Activated T-cell treated with anti-CD3 and anti-CD28 coated beads, Interleukin-2, amount 50 U/mL, for 4 hours (primary cell): ENCODE data around the gene TUBB6. TPM values are rescaled to one million over a fixed set of nuclear protein-coding genes. Genes with fewer than 3 reads are reported as not detected.

Experiments used
- ATAC-seq, 2 donors: fragments of 200-7000 bp; cut with Tn5 transposase; one replicate each; pipeline ENCODE4 v1.10.0; 2021
- DNase-seq: peaks from one replicate; pipeline ENCODE4 v3.0.0-alpha.2; 2020
- H3K27me3 Mint-ChIP-seq: one replicate; pipeline ENCODE4 v1.8.0; 2021; ENCODE audit warnings: low read depth, mixed read lengths
- H3K36me3 Mint-ChIP-seq: one replicate; pipeline ENCODE4 v1.8.0; 2022; ENCODE audit warnings: mixed read lengths; ENCODE audit not compliant: insufficient read depth
- H3K4me1 Mint-ChIP-seq: one replicate; pipeline ENCODE4 v1.8.0; 2021; ENCODE audit warnings: low read depth, mixed read lengths
- H3K4me3 Mint-ChIP-seq: one replicate; pipeline ENCODE4 v1.8.0; 2021; ENCODE audit warnings: mild to moderate bottlenecking, moderate library complexity, mixed read lengths
- H3K9me3 Mint-ChIP-seq: one replicate; pipeline ENCODE4 v1.8.0; 2021; ENCODE audit warnings: mixed read lengths
- total RNA-seq, 3 donors: library from RNA; stranded (reverse); gene quantifications; one replicate each; pipeline ENCODE4 v1.2.1, GENCODE V29; 2021

Gene TUBB6
- total RNA-seq, 3 donors from 2014 or later, result 1.1 to 2.6 (median 1.3) TPM

GRCh38 chr18:12315911-12316310, 7.9 kb downstream of the TUBB6 start:
- peaks cover under 1% of the 10 kb centered on the region for H3K36me3 Mint-ChIP-seq
- peaks cover 6% of the 10 kb centered on the region for H3K9me3 Mint-ChIP-seq
- no peaks in the 10 kb centered on the region for H3K4me1 Mint-ChIP-seq
- no peak for ATAC-seq
- DNase-seq, result no peak
- H3K27me3 Mint-ChIP-seq, result peaks cover 5% of the 10 kb centered on the region
- H3K4me3 Mint-ChIP-seq, result no peak overlapping the region

- no peak for DNase-seq
- Mint-ChIP-seq H3K4me1 (no peaks in the 10 kb centered on the region), H3K36me3 (peaks cover 6% of the 10 kb centered on the region), H3K4me3 (no peak overlapping the region), H3K27me3 (no peaks in the 10 kb centered on the region), H3K9me3 (no peaks in the 10 kb centered on the region)
- ATAC-seq, result no peak
Observed at GRCh38 chr18:12317664-12318333, 9.8 kb downstream of the TUBB6 start.

- peaks cover 6% of the 10 kb centered on the region for H3K36me3 Mint-ChIP-seq
Observed at GRCh38 chr18:12318334-12318697, 10.3 kb downstream of the TUBB6 start.

GRCh38 chr18:12318857-12319256, 10.8 kb downstream of the TUBB6 start:
- no peaks in the 10 kb centered on the region for H3K9me3 Mint-ChIP-seq
- no peak for ATAC-seq
- no peak for DNase-seq
- peaks cover 6% of the 10 kb centered on the region for H3K36me3 Mint-ChIP-seq
- H3K27me3 Mint-ChIP-seq, result no peaks in the 10 kb centered on the region
- no peaks in the 10 kb centered on the region for H3K4me1 Mint-ChIP-seq
- no peak overlapping the region for H3K4me3 Mint-ChIP-seq

More at GRCh38 chr18:12318334-12318697, 10.3 kb downstream of the TUBB6 start:
- no peak for DNase-seq
- Mint-ChIP-seq H3K4me1 (no peaks in the 10 kb centered on the region), H3K27me3 (no peaks in the 10 kb centered on the region), H3K4me3 (no peak overlapping the region), H3K9me3 (no peaks in the 10 kb centered on the region)
- ATAC-seq, result no peak

- ATAC-seq, result no peak
- no peaks in the 10 kb centered on the region for H3K9me3 Mint-ChIP-seq
- no peaks in the 10 kb centered on the region for H3K4me1 Mint-ChIP-seq
- H3K27me3 Mint-ChIP-seq, result no peaks in the 10 kb centered on the region
- DNase-seq, result no peak
- peaks cover 20% of the 10 kb centered on the region for H3K36me3 Mint-ChIP-seq
- H3K4me3 Mint-ChIP-seq, result no peak overlapping the region
Observed at GRCh38 chr18:12321333-12321732, 13.3 kb downstream of the TUBB6 start.

- peaks cover 32% of the 10 kb centered on the region for H3K36me3 Mint-ChIP-seq
- H3K9me3 Mint-ChIP-seq, result no peaks in the 10 kb centered on the region
- H3K4me3 Mint-ChIP-seq, result no peak overlapping the region
- H3K27me3 Mint-ChIP-seq, result no peaks in the 10 kb centered on the region
- no peaks in the 10 kb centered on the region for H3K4me1 Mint-ChIP-seq
- ATAC-seq (no peak), DNase-seq (no peak)
Observed at GRCh38 chr18:12324991-12325725, 17.1 kb downstream of the TUBB6 start.

- ATAC-seq (no peak), DNase-seq (no peak)
- H3K27me3 Mint-ChIP-seq, result no peaks in the 10 kb centered on the region
- H3K9me3 Mint-ChIP-seq, result no peaks in the 10 kb centered on the region
- no peak overlapping the region for H3K4me3 Mint-ChIP-seq
- no peaks in the 10 kb centered on the region for H3K4me1 Mint-ChIP-seq
- H3K36me3 Mint-ChIP-seq, result peaks cover 32% of the 10 kb centered on the region
Observed at GRCh38 chr18:12325726-12326245, 17.7 kb downstream of the TUBB6 start.

- Mint-ChIP-seq H3K9me3 (no peaks in the 10 kb centered on the region), H3K36me3 (peaks cover 28% of the 10 kb centered on the region), H3K4me1 (no peaks in the 10 kb centered on the region), H3K4me3 (no peak overlapping the region), H3K27me3 (no peaks in the 10 kb centered on the region)
- DNase-seq, result no peak
- ATAC-seq, result no peak
Observed at GRCh38 chr18:12326711-12327460, 18.8 kb downstream of the TUBB6 start.

- no peaks in the 10 kb centered on the region for H3K9me3 Mint-ChIP-seq
- peak; percentile 65 for DNase-seq
- no peaks in the 10 kb centered on the region for H3K4me1 Mint-ChIP-seq
- peaks cover 28% of the 10 kb centered on the region for H3K36me3 Mint-ChIP-seq
- no peak overlapping the region for H3K4me3 Mint-ChIP-seq
- H3K27me3 Mint-ChIP-seq, result no peaks in the 10 kb centered on the region
- peak; percentile 75 to 79 for ATAC-seq
Observed at GRCh38 chr18:12327510-12328178, 19.6 kb downstream of the TUBB6 start.

GRCh38 chr18:12328179-12328823, 20.3 kb downstream of the TUBB6 start:
- Mint-ChIP-seq H3K4me1 (no peaks in the 10 kb centered on the region), H3K4me3 (no peak overlapping the region), H3K36me3 (peaks cover 30% of the 10 kb centered on the region), H3K9me3 (no peaks in the 10 kb centered on the region), H3K27me3 (no peaks in the 10 kb centered on the region)
- DNase-seq (no peak), ATAC-seq (no peak)

GRCh38 chr18:12329125-12329698, 21.2 kb downstream of the TUBB6 start:
- Mint-ChIP-seq H3K36me3 (peaks cover 30% of the 10 kb centered on the region), H3K4me1 (no peaks in the 10 kb centered on the region), H3K27me3 (no peaks in the 10 kb centered on the region), H3K4me3 (no peak overlapping the region), H3K9me3 (no peaks in the 10 kb centered on the region)
- ATAC-seq (no peak), DNase-seq (no peak)

GRCh38 chr18:12330766-12331165, 22.7 kb downstream of the TUBB6 start:
- peaks cover 36% of the 10 kb centered on the region for H3K36me3 Mint-ChIP-seq
- DNase-seq (no peak), ATAC-seq (no peak)
- no peaks in the 10 kb centered on the region for H3K9me3 Mint-ChIP-seq
- H3K4me1 Mint-ChIP-seq, result no peaks in the 10 kb centered on the region
- H3K4me3 Mint-ChIP-seq, result no peak overlapping the region
- H3K27me3 Mint-ChIP-seq, result no peaks in the 10 kb centered on the region

GRCh38 chr18:12333506-12334290, 25.7 kb downstream of the TUBB6 start:
- ATAC-seq (peak in 1 of 2 donors; percentile 32), DNase-seq (no peak)
- Mint-ChIP-seq H3K4me3 (no peak overlapping the region), H3K36me3 (peaks cover 37% of the 10 kb centered on the region), H3K4me1 (no peaks in the 10 kb centered on the region), H3K9me3 (no peaks in the 10 kb centered on the region), H3K27me3 (no peaks in the 10 kb centered on the region)
